NCI-H524 (cell line): ENCODE results near the gene PPP3R1.
"Not testable (repeated sequence)": the region's sequence is repeated elsewhere in the genome, so short reads cannot be mapped to it uniquely, and the experiment has no call there.

Experiments used
- DNase-seq, 2 experiments: peaks; one replicate each; lab custom pipeline; 2025; lab: John Stamatoyannopoulos, UW

PPP3R1 gene

DNA sequence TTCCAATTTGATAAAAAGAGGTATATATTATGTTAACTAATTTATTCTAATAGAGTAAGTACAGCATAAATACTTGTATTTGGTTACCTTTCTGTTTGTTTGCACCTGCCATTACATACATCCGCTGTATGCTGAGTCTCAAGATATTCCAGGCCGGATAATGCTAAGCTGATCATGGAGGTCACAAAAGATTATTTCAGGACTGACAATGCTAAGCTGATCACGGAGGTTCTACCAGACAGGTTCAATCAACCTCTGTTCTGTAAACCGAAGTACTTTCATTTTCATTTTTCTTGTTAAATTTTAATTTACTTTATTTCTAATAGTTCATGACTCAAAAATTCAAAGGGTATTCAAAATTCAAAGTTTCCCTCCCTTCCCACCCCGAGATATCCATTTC, 63.5 kb downstream of the PPP3R1 start:
- DNase-seq: no peak

DNA sequence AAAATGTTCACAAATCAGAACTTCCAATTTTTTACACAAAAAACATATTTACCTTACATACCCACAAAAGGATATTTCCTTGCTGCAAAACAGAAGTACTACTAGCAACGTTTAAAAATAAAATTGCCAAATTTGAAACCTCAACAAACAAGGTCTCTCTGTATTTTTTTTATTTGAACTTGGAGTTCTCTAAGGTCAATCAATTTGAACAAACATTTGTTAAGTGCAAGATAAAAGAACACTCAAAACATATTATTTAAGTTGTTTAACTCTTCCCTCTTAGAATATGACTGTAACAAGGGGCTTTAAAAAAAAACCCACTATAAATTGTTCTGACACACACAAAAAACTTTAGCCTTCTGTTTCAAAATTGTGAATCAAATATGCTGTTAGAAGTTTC, 65.0 kb downstream of the PPP3R1 start:
- DNase-seq: no peak

GRCh38 chr2:68185541-68186164, 66.7 kb downstream of the PPP3R1 start:
- DNase-seq: peak; percentile 15 to 56

DNA sequence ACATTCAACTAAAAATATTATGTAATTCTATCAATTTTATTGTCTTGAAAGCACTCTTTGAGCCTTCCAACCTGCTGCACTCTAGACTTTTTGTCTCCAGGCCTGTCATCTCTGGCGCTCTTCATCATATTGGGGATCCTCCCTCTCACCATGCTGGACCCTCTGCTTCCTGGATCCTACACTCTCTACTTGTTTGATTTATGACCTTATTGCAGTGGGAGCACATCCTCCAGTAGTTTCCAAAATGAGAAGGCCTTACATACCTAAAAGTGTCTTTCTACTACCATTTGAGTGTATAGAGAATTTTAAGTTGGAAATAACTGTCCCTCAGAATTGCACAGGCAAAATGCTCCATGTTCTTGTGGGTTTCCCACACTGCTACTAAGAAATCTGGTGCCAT, 69.4 kb downstream of the PPP3R1 start:
- DNase-seq: no peak

- no peak for DNase-seq
These were observed 73.2 kb downstream of the PPP3R1 start for GRCh38 chr2:68178954-68179627.

- DNase-seq: no peak
These were observed 73.9 kb downstream of the PPP3R1 start for GRCh38 chr2:68178432-68178831.

DNA sequence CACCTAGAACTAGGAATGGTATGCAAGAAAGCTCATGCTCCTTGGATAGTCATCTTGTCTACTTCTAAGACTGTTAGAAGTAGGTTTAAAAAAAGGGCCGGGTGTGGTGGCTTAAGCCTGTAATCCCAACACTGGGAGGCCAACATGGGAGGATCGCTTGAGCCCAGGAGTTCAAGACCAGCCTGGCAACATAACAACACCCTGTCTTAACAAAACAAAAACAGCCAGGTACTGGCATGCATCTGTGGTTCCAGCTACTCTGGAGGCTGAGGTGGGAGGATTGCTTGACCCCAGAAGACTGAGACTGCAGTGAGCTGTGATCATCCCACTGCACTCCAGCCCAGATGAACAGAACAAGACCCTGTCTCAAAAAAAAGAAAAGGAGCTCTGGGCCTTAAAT, 74.8 kb downstream of the PPP3R1 start:
- no peak for DNase-seq

DNA sequence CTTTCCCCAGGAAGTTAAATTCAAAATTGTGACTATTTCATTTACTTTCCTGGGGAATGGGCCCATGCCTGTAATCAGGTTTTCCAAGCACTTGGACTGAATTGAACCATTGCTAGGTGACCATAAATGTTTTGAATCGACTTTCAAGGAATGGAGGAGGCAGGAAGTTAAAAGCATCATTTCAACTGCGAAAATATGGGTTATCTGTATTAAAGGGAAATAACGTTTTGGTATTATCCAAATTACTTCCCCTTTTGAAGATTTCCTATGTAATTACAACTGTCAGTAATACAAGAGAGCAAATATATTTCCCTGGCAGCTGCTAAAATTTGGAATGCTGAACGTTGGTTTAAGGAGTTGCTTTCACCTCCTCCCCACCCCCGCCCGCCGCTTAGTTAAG, 75.7 kb downstream of the PPP3R1 start:
- no peak for DNase-seq

DNA sequence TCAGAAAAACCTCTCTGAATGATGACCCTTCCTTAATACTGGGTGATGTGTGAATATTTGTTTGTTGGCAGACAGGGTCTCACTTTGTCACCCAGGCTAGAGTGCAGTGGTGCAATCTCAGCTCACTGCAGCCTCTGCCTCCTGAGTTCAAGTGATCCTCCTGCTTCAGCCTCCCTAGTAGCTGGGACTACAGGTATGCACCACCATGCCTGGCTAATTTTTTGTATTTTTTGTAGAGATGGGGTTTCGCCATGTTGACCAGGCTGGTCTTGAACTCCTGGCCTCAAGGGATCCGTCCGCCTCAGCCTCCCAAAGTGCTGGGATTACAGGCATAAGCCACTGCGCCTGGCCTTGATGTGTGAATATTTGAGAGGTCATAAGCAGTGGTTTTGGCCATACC, 77.1 kb downstream of the PPP3R1 start:
- DNase-seq: not testable (repeated sequence)

DNA sequence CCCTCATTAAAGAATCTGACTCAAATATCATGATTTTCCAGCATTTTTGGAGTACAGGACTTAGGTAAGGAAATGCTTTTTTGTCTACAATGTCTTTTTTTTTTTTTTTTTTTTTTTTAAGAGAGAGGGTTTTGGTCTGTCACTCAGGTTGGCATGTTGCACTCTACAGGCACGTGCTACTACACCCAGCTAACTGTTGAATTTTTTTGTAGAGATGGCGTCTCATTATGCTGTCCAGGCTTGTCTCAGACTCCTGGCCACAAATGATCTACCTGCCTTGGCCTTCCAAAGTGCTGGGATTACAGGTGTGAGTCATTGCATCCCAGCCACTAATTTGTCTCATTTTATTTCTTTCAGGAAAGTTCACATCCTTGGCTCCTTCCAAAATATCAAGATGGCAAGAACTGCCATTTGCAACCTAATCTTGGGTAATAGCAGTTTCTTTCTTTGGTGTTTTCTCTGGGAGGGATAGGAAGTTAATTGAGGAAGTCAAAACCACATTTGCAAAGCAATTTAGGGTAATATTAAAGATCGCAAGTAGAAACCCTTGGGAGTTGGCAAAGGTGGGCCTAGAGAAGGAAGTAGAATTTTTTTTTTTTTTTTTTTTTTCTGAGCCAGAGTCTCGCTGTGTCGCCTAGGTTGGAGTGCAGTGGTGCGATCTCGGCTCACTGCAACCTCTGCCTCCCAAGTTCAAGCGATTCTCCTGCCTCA, 79.2 kb downstream of the PPP3R1 start:
- DNase-seq: no peak

DNA sequence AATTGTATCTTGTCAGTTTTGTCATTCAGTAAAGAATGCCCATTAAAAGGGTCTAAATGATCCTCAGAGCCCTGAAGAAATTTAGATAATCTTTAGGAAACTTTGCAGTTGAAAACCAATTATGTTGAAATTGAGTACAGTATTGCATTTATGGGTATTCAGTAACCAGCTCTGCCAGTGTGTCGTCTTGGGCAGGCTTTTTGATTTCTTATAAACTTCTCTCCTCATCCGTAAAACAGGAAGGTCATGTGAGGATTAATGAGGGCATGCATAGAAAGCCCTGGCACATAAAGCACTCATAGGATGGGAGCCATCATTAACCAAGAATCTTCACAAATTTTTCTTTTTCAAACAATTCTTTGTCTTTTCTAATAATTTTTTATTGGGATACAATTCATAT, 79.8 kb downstream of the PPP3R1 start:
- no peak for DNase-seq

GRCh38 chr2:68171684-68172083, 80.6 kb downstream of the PPP3R1 start:
- no peak for DNase-seq

GRCh38 chr2:68171146-68171545, 81.2 kb downstream of the PPP3R1 start:
- no peak for DNase-seq

DNA sequence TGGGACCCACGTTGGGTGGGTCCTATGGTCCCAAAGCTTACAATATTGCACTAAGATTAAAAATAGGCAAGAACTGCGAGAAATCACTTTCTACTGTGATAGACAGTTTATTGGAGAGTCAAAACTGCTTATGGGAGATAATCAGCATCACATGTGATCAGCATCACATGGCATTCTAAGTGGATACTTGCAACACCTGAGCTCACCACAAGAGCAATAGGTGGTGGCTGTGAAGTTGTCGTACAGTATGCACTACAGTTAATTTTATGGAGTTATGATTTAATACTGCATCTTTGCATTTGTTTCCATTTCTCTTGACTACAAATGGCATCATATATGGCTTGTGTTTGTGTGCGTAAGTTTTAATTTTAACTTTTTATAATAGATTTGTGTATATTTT, 83.0 kb downstream of the PPP3R1 start:
- DNase-seq: no peak

GRCh38 chr2:68167186-68167585, 85.1 kb downstream of the PPP3R1 start:
- no peak for DNase-seq

DNA sequence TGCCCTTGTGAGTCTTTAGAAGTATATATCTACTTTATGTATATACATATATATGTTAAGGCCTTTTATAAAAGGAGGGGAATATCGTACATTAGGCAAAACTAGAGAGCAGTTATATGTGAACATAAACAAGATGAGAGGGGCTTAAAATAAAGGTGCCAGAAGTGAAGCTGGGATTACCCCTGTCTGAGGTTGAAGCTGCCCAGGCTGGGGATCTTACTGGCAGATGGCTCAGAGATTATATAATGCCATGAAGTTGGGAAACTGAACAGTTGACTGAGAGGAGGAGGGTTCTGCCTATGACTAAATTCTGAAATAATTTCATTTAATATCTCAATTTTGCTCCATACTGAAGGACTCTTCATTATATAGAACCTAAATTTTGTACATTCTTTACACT, 88.7 kb downstream of the PPP3R1 start:
- peak in 1 of 2 experiments; percentile 73 for DNase-seq

DNA sequence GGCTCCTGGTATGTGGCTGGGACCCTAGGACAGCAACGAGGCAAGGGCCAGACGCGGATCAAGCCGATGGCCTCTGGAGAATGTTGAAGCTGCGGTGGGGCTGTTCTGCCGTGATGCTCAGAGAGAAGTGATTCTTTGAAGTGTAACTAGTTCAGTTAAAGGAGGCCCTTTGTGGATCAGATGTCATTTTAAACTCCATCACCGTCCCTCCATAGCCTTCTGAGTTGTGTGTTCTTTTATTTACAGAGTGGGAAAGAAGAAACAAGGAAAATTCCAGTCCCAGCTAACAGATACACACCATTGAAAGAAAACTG, 94.2 kb downstream of the PPP3R1 start:
- no peak for DNase-seq

- DNase-seq: peak; percentile 87 to 91
These were observed 94.8 kb downstream of the PPP3R1 start, which contains the start of gene PNO1 for GRCh38 chr2:68157402-68158133. PNO1 (plus strand) TSS chr2:68157888; CDS start chr2:68157935, 47 bp downstream.

GRCh38 chr2:68157002-68157401, 95.3 kb downstream of the PPP3R1 start:
- no peak for DNase-seq

- DNase-seq: no peak
These were observed 95.9 kb downstream of the PPP3R1 start for GRCh38 chr2:68156419-68156818.

- DNase-seq: no peak
These were observed 96.7 kb downstream of the PPP3R1 start for GRCh38 chr2:68155618-68156017.

GRCh38 chr2:68152681-68153347, 99.5 kb downstream of the PPP3R1 start:
- no peak for DNase-seq
